KMS-11 (cell line): Measurements from ENCODE around the gene TBX21.

Experiments used
- H2AFZ ChIP-seq: fragments of 200-600 bp; sonication (generic); 2 replicates; pipeline ENCODE4 v1.6.1; 2016; ENCODE audit warnings: antibody characterized with exemption, mixed run types, low read depth
- H3K27ac ChIP-seq: fragments of 200-600 bp; sonication (generic); 2 replicates; pipeline ENCODE4 v1.6.1; 2016; ENCODE audit warnings: mild to moderate bottlenecking, mixed run types
- H3K27me3 ChIP-seq: fragments of 200-600 bp; sonication (generic); 2 replicates; pipeline ENCODE4 v1.6.1; 2017; ENCODE audit warnings: mild to moderate bottlenecking, low read depth, mixed run types, moderate library complexity; ENCODE audit not compliant: insufficient read depth
- H3K36me3 ChIP-seq: fragments of 200-600 bp; sonication (generic); 2 replicates; pipeline ENCODE4 v1.6.1; 2017; ENCODE audit warnings: mild to moderate bottlenecking, mixed run types; ENCODE audit not compliant: insufficient read depth
- H3K4me1 ChIP-seq: fragments of 200-600 bp; sonication (generic); 2 replicates; pipeline ENCODE4 v1.6.1; 2016; ENCODE audit warnings: mild to moderate bottlenecking, low read depth, mixed run types; ENCODE audit not compliant: poor library complexity, severe bottlenecking
- H3K4me2 ChIP-seq: fragments of 200-600 bp; sonication (generic); 2 replicates; pipeline ENCODE4 v1.7.0; 2016; ENCODE audit warnings: mild to moderate bottlenecking, mixed run types
- H3K4me3 ChIP-seq: fragments of 200-600 bp; sonication (generic); IDR thresholded peaks from 2 replicates; pipeline ENCODE4 v1.6.1; 2017; ENCODE audit warnings: low read depth, low read length, mixed read lengths; ENCODE audit not compliant: insufficient read depth
- H3K79me2 ChIP-seq: fragments of 200-600 bp; sonication (generic); 2 replicates; pipeline ENCODE4 v1.6.1; 2016; ENCODE audit warnings: low read depth, mixed run types; ENCODE audit not compliant: insufficient read depth
- H3K9ac ChIP-seq: fragments of 200-600 bp; sonication (generic); 2 replicates; pipeline ENCODE4 v1.6.1; 2016; ENCODE audit warnings: mild to moderate bottlenecking, mixed run types
- H4K20me1 ChIP-seq: fragments of 200-600 bp; sonication (generic); 2 replicates; pipeline ENCODE4 v1.6.1; 2016; ENCODE audit warnings: mild to moderate bottlenecking, mixed run types; ENCODE audit not compliant: insufficient read depth
- CTCF ChIP-seq: fragments of 200-600 bp; sonication (generic); conservative IDR thresholded peaks from 2 replicates; pipeline ENCODE4 v1.6.1; 2017; ENCODE audit warnings: low read depth, mild to moderate bottlenecking, antibody characterized with exemption, low read length, moderate library complexity, mixed read lengths

TBX21 gene

GRCh38 chr17:47785538-47786123 is 52.6 kb downstream of the TBX21 start:
- Histone ChIP-seq H4K20me1 (no peaks in the 10 kb centered on the region), H3K4me1 (no peaks in the 10 kb centered on the region), H3K79me2 (no peaks in the 10 kb centered on the region), H3K4me3 (no peak overlapping the region), H3K9ac (no peak overlapping the region), H3K27me3 (peaks cover 37% of the 10 kb centered on the region), H3K27ac (no peak overlapping the region), H3K36me3 (no peaks in the 10 kb centered on the region), H2AFZ (no peak overlapping the region), H3K4me2 (no peak overlapping the region)
- TF ChIP-seq CTCF: no peak

- Histone ChIP-seq H3K9ac (no peak overlapping the region), H4K20me1 (no peaks in the 10 kb centered on the region), H3K27ac (no peak overlapping the region), H3K79me2 (no peaks in the 10 kb centered on the region), H2AFZ (no peak overlapping the region), H3K36me3 (no peaks in the 10 kb centered on the region), H3K4me2 (no peak overlapping the region), H3K4me3 (no peak overlapping the region), H3K27me3 (peaks cover 14% of the 10 kb centered on the region; the same call in 1 of the 2 replicates), H3K4me1 (no peaks in the 10 kb centered on the region)
- no peak for TF ChIP-seq CTCF
Observed at GRCh38 chr17:47789611-47790561, 56.9 kb downstream of the TBX21 start.

- no peak overlapping the region for H3K9ac ChIP-seq
Observed at GRCh38 chr17:47791025-47791424, 58.0 kb downstream of the TBX21 start.

GRCh38 chr17:47792457-47792856 is 59.4 kb downstream of the TBX21 start:
- TF ChIP-seq CTCF: no peak
- no peak overlapping the region for H3K4me3 ChIP-seq
- H4K20me1 ChIP-seq: no peaks in the 10 kb centered on the region
- H3K9ac ChIP-seq: no peak overlapping the region
- no peak overlapping the region for H3K4me2 ChIP-seq
- no peaks in the 10 kb centered on the region for H3K79me2 ChIP-seq
- no peak overlapping the region for H2AFZ ChIP-seq
- H3K27ac ChIP-seq: no peak overlapping the region
- no peaks in the 10 kb centered on the region for H3K36me3 ChIP-seq
- H3K4me1 ChIP-seq: no peaks in the 10 kb centered on the region
- peaks cover 20% of the 10 kb centered on the region for H3K27me3 ChIP-seq

More at GRCh38 chr17:47791025-47791424, 58.0 kb downstream of the TBX21 start:
- Histone ChIP-seq H4K20me1 (no peaks in the 10 kb centered on the region), H3K4me2 (no peak overlapping the region), H3K27ac (no peak overlapping the region), H2AFZ (no peak overlapping the region), H3K4me1 (no peaks in the 10 kb centered on the region), H3K79me2 (no peaks in the 10 kb centered on the region), H3K36me3 (no peaks in the 10 kb centered on the region), H3K4me3 (no peak overlapping the region), H3K27me3 (peaks cover 20% of the 10 kb centered on the region)
- TF ChIP-seq CTCF: no peak
